IPS-NIHi7 (cell line): ENCODE results near the gene TGFBI.

Experiments
- DNase-seq: peaks from one replicate; pipeline ENCODE4 v3.0.0; 2012; ENCODE audit warnings: mixed read lengths; ENCODE audit errors: extremely low spot score

TGFBI gene

GRCh38 chr5:136063778-136064465, 35.1 kb downstream of the TGFBI start:
- no peak for DNase-seq

GRCh38 chr5:136064510-136064909, 35.7 kb downstream of the TGFBI start:
- no peak for DNase-seq

- no peak for DNase-seq
Measured at GRCh38 chr5:136065588-136065987, 36.8 kb downstream of the TGFBI start.

GRCh38 chr5:136066661-136067271, 38.0 kb downstream of the TGFBI start:
- DNase-seq = no peak

GRCh38 chr5:136067422-136067821, 38.6 kb downstream of the TGFBI start:
- no peak for DNase-seq

- no peak for DNase-seq
Measured at GRCh38 chr5:136070486-136071285, 41.9 kb downstream of the TGFBI start.

GRCh38 chr5:136073714-136074529, 45.1 kb downstream of the TGFBI start:
- no peak for DNase-seq

GRCh38 chr5:136075466-136075891, 46.7 kb downstream of the TGFBI start:
- DNase-seq = no peak

- no peak for DNase-seq
Measured at GRCh38 chr5:136076067-136076466, 47.3 kb downstream of the TGFBI start.

- DNase-seq = no peak
Measured at GRCh38 chr5:136076881-136077445, 48.2 kb downstream of the TGFBI start.

- peak; percentile 59 for DNase-seq
Measured at GRCh38 chr5:136079195-136079985, 50.6 kb downstream of the TGFBI start.

- DNase-seq = no peak
Measured at GRCh38 chr5:136080113-136080482, 51.3 kb downstream of the TGFBI start.

- peak; percentile 69 for DNase-seq
Measured at GRCh38 chr5:136080483-136081216, 51.9 kb downstream of the TGFBI start.

- no peak for DNase-seq
Measured at GRCh38 chr5:136081217-136081591, 52.4 kb downstream of the TGFBI start.

- DNase-seq = peak; percentile 78
Measured at GRCh38 chr5:136082390-136083193, 53.8 kb downstream of the TGFBI start.

- no peak for DNase-seq
Measured at GRCh38 chr5:136084698-136085097, 55.9 kb downstream of the TGFBI start.

GRCh38 chr5:136086783-136087566, 58.2 kb downstream of the TGFBI start:
- DNase-seq = no peak
